NCI-H2196 treated with DMSO at 0.1 percent for 48 hours (cell line): ENCODE measurements around the gene RPS6KC1.
A peak's percentile ranks its signal among the peaks of the same experiment; 100 is the strongest.
"Not testable (repeated sequence)": the region's sequence is repeated elsewhere in the genome, so short reads cannot be mapped to it uniquely, and the experiment has no call there.

Experiments
- DNase-seq: peaks from one replicate; lab custom pipeline; 2025; ENCODE audit not compliant: unreplicated experiment; lab: John Stamatoyannopoulos, UW

The RPS6KC1 gene

DNA sequence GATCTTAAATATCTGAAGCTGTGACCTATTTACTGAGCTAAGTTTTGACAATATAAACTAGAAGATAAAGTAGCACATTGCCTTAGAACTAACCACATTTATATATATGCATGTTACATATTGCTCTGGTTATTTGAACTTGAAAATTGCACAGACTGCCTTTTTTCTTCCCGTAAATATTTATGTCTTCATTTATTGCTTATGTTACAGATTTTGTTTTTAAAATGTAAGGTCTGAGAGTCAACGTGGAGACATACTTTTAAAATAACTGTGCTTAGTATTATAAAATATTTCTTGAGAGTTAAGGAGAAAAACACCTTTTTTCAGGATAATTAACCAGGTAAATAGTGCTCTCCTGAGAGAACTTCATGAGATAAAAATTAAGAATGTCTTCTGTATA lies 3.1 kb downstream of the RPS6KC1 start:
- no peak for DNase-seq

DNA sequence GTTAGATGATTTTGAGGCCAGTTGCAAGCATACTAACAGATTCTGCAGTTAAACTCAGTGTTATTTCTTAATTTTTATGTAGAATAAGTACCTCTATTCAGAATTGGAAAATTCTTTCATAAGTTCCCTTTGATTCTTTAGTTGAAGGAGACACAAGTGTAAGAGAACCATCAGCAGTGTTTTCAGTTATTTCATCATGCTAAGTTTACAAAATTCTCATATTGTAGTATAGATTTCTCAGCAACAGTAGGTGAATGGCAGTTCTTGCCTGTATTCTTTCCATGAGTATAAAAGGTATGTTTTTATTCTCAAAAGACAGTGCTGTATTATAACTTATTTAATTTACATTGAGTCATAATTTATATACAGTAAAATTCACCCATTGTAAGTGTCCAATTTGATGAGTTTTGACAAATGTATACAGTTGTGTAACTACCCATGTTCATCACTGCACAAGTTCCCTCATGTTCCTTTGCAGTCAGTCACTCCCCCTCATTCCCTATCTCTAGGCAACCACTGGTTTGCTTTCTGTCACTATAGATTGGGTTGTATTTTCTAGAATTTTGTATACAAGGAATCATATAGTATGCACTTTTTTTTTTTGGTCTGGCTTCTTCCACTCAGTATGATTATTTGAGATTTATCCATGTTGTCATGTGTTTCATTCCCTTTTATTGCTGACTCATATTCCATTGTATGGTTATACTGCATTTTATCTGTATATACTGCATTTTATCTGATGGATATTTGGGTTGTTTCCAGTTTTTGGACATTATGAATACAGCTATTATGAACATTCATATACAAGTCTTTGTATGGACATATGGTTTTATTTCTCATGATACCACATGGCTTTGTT lies 3.9 kb downstream of the RPS6KC1 start:
- no peak for DNase-seq

DNA sequence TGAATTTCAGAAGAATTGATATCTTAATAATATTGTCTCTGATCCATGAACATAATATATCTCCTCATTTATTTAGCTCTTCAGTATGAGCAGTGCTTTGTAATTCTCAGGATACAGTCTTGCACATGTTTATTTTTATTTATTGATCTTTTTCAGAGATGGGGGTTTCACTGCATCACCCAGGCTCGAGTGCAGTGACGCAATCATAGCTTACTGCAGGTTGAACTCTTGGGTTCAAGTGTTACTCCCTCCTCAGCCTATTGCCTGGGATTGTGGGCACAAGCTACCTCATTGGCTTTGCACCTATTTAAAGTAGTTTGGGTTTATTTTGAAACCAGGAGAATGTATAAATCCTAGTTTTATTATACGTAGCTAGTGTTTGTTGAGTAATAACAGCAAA lies 4.7 kb downstream of the RPS6KC1 start:
- DNase-seq = no peak

DNA sequence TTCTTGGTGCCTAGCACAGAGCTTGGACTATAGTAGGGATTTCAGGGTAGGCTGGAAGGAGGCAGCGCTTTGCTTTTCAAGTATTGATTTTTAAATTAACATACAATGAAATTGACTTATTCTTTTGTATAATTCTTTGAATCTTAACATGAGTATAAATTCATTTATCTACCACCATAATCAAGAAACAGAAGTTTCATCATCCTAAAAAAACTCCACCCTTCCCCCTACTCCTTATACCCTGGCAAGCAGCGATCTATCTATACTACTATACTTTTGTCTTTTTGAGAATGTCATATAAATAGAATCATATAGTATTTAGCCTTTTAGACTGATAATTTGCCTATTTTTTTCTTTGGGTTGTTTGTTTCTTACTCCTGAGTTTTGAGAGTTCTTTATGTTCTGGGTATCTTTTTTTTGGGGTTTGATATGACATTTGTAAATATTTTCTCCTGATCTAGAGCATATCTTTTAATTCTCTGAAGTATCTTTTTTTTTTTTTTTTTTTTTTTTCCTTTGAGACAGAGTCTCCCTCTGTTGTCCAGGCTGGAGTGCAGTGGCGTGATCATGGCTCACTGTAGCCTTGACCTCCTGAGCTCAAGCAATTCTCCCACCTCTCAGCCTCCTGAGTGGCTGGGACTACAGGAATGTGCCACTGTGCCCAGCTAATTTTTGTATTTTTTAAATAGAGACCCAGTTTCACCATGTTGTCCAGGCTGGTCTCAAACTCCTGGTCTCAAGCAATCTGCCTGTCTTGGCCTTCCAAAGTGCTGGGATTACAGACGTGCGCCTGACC lies 6.4 kb downstream of the RPS6KC1 start:
- no peak for DNase-seq

DNA sequence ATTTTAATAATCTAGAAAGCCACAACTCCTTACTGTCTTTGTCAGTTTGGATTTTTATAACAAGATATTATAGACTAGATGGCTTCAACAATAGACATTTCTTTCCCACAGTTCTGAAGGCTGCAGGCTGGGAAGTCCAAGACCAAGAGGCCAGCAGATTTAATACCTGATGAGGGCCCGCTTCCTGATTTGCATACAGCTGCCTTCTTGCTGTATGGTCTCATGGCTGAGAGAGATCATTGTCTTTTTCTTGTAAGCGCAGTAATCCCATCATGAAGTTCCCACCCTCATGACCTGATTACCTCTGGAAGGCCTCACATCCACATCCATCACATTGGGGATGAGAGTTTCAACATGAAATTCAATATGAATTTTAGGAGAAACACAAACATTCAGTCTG lies 9.8 kb downstream of the RPS6KC1 start:
- DNase-seq = no peak

DNA sequence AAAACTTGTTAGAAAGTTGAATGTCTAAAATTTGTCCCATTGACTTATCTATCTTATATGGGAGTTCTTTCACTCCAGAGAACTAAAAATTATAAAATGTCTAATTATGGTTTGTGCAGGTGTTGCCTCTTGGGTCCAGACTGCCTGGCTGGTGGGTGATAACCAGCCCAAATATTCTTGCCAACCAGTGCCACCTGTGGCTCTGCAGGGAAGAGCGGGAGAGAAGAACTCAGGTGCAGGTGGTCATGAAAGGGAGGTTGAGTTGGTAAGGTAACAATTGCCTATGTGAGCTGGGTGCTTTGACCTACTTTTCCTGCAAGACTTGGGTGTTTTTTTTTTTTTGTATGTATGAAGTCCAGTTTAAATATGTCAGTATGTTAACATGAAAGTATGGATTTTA lies 10.2 kb downstream of the RPS6KC1 start:
- no peak for DNase-seq

DNA sequence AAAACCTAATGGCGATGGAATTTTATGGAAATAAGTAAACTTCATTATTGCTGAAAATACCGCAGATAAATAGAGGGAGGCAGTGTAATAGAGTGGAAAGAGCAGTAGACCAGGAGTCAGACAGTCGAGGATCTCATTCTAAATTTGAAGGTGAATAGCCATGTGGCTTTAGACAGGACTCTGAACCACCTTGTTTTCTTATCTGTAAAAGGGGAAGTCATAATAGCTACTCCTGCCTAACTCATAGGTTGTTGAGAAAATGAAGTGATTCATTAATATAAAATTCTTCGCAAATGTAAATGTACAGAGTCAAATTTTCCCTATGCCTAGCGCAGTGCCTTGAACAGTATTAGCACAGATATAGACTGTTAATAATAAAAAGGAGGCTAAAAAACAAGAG lies 14.8 kb downstream of the RPS6KC1 start:
- no peak for DNase-seq

DNA sequence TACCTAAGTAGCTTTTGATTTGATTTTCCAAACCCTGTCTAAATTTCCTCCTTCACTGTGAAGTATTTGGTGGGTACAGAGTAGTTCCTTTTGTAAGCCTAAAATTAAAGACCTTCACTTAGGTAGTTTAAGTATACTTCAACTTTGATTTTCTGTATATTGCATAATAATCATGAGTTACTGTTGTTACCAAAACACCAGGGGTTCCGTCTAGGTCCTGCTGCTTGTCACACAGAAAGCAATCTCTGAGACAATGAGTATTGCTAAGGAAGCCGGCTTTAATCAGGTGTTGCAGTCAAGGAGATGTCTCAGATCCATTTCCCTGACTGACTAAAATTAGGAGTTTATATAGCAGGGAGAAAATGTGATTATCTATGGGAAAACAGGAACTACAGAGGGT lies 15.3 kb downstream of the RPS6KC1 start:
- DNase-seq = no peak

DNA sequence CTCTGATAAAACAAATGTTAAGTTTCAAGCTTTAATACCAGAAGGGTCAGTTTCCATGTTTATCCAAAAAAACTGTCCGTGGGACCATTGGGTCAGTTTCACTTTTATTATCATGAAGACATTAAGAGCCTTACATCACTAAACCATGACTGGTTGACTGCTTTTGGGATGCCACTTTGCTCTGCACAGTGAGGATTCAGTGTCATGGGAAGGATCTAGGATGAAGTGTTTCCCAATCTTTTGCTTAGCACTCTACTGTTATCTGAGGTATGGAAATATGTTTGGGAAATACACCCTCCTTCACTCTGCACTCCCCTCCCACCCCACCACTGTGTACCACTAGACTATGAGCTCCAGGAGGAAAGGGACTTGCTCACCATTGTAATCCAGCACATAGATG lies 16.3 kb downstream of the RPS6KC1 start:
- DNase-seq = no peak

DNA sequence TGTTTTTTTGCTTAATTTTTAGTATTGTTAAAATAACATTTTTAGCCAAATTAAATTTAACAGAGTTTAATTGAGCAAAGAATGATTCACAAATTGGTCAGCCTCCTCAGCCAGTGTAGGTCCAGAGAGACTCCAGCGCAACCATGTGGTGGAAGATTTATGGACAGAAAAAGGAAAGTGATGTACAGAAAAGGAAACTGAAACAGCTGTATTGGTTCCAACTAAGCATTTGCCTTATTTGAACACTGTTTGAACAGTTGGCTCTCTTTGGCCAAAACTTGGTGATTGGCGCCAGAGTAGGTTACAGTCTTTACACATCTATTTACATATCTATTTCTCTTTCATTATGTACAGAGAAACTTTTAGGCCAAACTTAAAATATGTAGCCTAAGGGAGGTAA lies 19.4 kb downstream of the RPS6KC1 start:
- DNase-seq = peak; percentile 40

DNA sequence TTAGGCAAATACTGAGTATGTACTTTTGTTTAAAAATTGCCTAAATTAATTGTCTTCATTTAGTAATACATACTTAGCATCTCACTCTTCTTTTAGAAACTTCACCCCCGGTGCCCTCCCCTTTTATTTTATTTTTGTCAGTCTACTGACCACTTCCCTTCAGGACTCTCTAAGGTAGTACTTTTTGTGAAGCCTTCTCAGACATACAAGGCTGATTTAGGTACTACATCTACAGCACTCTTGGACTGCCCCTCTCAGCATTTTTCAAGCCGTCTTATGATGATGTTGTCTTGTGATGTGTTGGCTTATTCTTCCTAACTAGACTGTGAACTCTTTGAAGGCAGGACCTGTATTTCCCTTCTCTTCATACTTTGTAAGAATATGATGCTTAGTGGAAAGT lies 24.7 kb downstream of the RPS6KC1 start:
- DNase-seq = no peak

DNA sequence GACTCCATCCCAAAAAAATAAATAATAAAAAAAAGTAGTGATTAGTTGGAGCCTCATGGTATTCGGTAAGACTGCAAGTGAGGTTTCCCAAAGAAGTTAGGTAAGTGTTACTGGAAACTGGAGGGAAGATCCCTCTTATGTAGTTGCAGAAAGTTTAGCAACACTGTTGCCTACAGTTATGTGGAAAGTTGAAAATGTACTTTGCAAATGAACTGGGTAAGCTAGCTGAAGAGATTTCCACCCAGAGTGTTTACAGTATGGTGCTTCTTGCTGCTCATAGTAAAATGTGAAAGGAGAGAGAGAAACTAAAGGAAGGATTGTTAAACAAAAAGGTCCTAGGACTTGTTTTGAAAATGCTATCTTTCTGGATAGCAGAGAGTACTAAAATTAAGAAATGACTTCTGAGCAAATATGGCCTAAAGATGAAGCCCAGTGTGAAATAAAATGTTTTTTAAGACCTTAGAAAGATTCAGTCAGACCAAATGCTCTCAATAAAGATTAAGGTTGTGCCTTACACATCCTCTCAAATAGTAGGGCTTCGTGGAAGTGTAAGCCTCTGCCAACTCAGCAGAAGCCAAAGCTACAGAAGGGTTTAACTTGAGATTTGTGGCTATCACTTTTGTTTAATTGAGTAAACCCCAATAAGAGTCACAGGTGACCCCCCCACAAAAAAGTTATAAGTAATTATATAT lies 31.5 kb downstream of the RPS6KC1 start:
- DNase-seq = no peak

DNA sequence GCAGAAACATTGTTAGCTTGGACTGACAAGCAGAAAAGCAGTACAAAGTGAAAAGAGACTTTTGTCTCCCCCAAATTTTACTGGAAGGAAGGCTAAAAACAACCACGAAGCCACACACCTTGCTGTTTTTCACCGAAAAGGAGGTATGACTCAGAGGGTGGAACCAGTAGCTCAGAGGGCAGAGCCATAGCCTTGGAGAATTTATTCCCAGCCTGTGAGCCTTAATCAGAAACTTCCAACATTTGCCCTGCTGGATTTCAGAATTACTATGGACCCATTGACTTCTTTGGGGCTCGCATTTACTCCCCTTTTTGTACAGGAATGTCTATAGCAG lies 32.0 kb downstream of the RPS6KC1 start:
- no peak for DNase-seq

DNA sequence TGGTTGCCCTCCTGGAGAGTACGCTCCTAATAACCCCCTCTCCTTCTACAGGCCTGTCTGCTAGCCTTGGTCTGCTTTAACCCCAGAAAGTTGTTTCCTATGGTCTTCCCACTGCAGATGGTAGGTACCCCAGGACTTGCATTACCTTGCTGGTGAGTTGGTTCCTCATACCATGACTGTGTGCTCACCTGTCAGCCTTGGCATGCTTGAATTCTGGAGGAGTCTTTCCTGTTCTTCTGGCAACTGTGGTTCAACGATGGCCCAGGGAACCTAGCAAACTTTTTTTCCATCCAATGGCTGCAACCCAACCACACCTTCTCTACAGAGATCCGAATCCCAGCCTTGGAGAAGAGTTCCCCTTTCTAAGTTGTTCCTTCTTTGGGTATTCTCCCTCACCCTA lies 36.9 kb downstream of the RPS6KC1 start:
- DNase-seq = no peak

DNA sequence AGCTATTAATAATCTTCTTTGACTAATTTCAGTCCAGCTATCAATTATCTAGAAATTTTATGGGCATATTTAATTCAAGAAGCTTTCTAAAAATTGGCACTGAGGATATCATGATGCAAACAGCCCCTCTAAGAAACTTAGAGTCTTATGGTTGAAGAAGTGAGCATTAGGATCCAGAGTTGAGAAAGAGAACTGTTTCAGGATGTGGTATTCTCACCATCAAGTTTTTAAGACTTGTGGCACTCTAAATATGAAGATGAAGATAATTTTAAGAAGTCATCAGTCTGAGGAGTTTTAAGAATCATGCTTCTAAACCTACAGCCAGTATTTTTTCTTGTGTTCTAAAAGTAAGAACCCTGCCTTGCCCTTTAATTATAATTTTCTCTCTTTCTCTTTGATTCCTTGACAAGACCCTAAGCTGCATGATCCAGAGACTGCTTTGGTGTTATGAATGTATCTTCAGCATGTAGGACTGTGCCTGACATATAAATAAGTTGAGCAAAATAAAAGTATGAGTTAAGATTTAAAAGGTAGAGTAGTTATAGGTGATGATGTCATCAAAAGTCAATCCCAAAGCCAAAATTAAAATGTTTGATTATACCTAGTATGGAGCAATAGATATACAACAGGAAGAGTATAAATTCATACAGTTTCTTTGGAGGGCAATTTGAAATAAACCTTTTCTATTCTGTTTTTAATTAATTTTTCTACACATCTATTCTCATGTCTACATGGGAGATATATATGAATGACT lies 39.1 kb downstream of the RPS6KC1 start:
- no peak for DNase-seq

DNA sequence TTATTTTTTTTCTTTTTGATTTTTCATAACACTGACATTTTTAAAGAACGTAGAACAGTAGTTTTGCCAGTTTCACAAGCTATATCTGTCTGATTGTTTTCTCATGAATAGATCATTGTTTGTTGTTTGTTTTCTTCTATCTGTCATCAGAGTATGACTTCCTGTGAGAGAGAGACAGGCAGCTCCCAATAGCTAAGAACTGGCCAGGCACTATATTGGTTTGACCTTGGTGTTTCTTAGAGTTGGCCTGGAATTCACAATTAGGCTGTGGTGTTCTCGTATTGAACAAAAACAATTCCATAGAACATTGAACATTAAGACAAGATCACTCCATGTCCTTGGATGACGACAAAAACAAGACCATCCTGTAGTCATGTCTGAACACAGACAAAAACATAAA lies 43.4 kb downstream of the RPS6KC1 start:
- no peak for DNase-seq

DNA sequence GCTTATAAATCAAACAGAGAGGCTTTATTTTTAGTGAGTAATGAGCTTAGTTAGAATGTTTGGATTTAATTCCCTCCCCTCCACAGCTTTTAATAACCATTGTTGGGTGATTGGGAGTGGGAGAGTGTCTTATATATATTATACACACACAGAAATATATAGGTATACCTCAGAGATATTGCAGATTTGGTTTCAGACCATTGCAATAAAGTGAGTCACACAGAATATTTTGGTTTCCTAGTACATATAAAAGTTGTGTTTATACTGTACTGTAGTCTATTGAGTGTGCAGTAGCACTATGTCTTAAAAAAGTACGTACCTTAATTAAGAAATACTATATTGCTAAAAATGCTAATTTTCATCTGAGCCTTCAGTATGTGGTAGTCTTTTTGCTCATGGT lies 44.4 kb downstream of the RPS6KC1 start:
- no peak for DNase-seq

DNA sequence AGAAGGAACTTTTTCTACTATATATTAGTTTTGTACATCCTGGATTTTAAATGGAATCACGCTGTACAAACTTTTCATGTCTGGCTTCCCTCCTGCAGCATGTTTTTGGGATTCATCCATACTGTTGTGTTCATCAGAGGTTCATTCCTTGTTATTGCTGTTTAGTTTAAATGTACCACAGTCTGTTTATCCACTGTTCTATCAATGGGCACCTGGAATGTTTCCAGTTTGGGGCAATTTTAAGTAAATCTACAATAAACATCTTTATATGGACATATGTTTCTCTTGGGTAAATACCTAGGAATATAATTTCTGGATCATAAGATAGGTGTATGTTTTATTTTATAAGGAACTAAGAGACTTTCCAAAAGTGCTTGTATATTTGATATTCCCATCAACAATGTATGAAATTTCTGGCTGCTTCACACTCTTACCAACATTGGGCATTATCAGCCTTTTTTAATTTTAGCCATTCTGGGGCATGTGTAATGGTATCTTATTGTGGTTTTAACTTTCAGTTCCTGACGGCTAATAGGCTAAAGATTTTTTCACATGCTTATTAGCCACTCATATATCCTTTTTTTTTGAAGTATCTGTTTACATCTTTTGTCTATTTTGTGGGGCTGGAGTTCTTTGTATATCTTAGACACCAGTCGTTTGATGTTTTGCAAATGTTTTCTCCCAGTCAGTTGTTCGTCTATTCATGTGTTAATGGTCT lies 48.8 kb downstream of the RPS6KC1 start:
- DNase-seq = no peak

DNA sequence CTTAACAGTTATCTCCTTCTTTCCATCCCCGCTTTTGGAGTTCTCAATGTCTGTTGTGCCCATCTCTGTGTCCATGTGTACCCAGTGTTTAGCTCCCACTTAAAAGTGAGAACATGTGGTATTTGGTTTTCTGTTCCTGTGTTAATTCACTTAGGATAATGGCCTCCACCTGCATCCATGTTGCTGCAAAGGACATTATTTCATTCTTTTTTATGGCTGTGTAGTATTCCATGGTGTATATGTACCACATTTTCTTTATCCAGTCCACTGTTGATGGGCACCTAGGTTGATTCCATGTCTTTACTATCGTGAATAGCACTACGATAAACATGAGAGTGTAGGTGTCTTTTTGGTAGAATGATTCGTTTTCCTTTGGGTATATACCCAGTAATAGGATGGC lies 49.5 kb downstream of the RPS6KC1 start:
- not testable (repeated sequence) for DNase-seq
